ENCODE measurements around the gene ADCY4. TPM values are rescaled to one million over a fixed set of nuclear protein-coding genes. Genes with fewer than 3 reads are reported as not detected.

Gene ADCY4
- total and polyA plus RNA-seq, 2 of the 8 experiments (the other 6 are each of a cell fraction or from before 2014, with no cell fraction given) = 0.27 to 0.35 TPM

- no peak overlapping the region for H3K56ac ChIP-seq (replicated peaks; ENCODE audit: insufficient read length, low read depth, low read length)
- H3K18ac ChIP-seq (ENCODE audit: extremely low read depth, low read length) = no peak overlapping the region
- no peak overlapping the region for H2BK15ac ChIP-seq (ENCODE audit: low read length)
- H4K5ac ChIP-seq (ENCODE audit: insufficient read length, low read depth, low read length) = no peak overlapping the region
- no peaks in the 10 kb centered on the region for H3K4me1 ChIP-seq (replicated peaks in 1 of 4; ENCODE audit: control insufficient read depth in 3 of 4, insufficient read depth in 4 of 4, low read length in 3 of 4)
- no peak overlapping the region for H2BK5ac ChIP-seq (ENCODE audit: low read depth, low read length)
- TF ChIP-seq CTCF (IDR thresholded peaks at IDR 0.05; ENCODE audit: control extremely low read depth in 1 of 3, insufficient read depth in 1 of 3, low read depth in 1 of 3, low read length in 3 of 3) = no peak
- TF ChIP-seq JUN (IDR thresholded peaks at IDR 0.05; ENCODE audit: low read depth, low read length) = no peak
- no peak overlapping the region for H3K27ac ChIP-seq (ENCODE audit: low read depth, low read length)
- H2BK20ac ChIP-seq (ENCODE audit: low read length) = no peak overlapping the region
- H3K23me2 ChIP-seq (ENCODE audit: low read depth, low read length) = no peaks in the 10 kb centered on the region; the same call in 1 of the 2 replicates
- peaks cover 0 to 32% (median 11%) of the 10 kb centered on the region in 4 experiments; a peak in 5 of 7 replicates for H3K27me3 ChIP-seq (replicated peaks in 1 of 4; ENCODE audit: control insufficient read depth in 3 of 4, extremely low read depth in 1 of 4, insufficient read depth in 3 of 4, low read length in 3 of 4)
- ChIA-PET CTCF (ENCODE audit: partially characterized antibody) (interaction anchor here (1.2 to 27.8 kb wide), 4 partner anchors 11 to 102 kb away, joined by 3 to 664 read pairs (median 89); partner anchors contain the start of genes CBLN3, CIDEB, KHNYN and LTB4R), POLR2A (ENCODE audit: partially characterized antibody) (interaction anchor here (0.6 to 1.4 kb wide), 2 partner anchors 12 to 84 kb away, joined by 3 read pairs; partner anchors contain the start of gene TINF2)
- no peak overlapping the region for H3K4me3 ChIP-seq (ENCODE audit: extremely low read depth in 1 of 4, insufficient read depth in 2 of 4, low read depth in 3 of 4, low read length in 4 of 4)
- H2BK120ac ChIP-seq (replicated peaks; ENCODE audit: low read depth, low read length) = no peak overlapping the region
- no peak overlapping the region for H3K14ac ChIP-seq (ENCODE audit: insufficient read length)
- no peaks in the 10 kb centered on the region for H3K79me2 ChIP-seq (ENCODE audit: control insufficient read depth in 1 of 2, insufficient read depth in 2 of 2, low read length in 2 of 2)
- H2AFZ ChIP-seq (ENCODE audit: low read length) = no peak overlapping the region
- WGBS, 2 experiments (ENCODE audit: extremely low coverage in 1 of 2, insufficient coverage in 1 of 2, insufficient read length in 1 of 2, insufficient replicate concordance in 2 of 2, low coverage in 1 of 2, low lambda C conversion rate in 2 of 2, missing lambda C conversion rate in 1 of 2) = 87% methylated on average over 9 of the region's 9 CpGs; no CpG with 5 or more reads in 1 of the 2 experiments
- no peak overlapping the region for H3K23ac ChIP-seq (ENCODE audit: insufficient read length)
- H3K9ac ChIP-seq (replicated peaks in 1 of 4; ENCODE audit: extremely low read depth in 1 of 4, low read depth in 3 of 4, low read length in 3 of 4) = no peak overlapping the region
- H3K4ac ChIP-seq (replicated peaks; ENCODE audit: insufficient read length, low read depth, low read length) = no peak overlapping the region
- H2AK5ac ChIP-seq (ENCODE audit: low read depth, low read length) = no peak overlapping the region
- H2BK12ac ChIP-seq (ENCODE audit: low read depth, low read length) = no peak overlapping the region
- no peaks in the 10 kb centered on the region for H3K79me1 ChIP-seq (ENCODE audit: low read depth, low read length)
- H3K36me3 ChIP-seq (ENCODE audit: control insufficient read depth in 2 of 4, insufficient read depth in 4 of 4, low read length in 3 of 4) = no peaks in the 10 kb centered on the region
- no peaks in the 10 kb centered on the region for H4K20me1 ChIP-seq (replicated peaks in 1 of 2; ENCODE audit: control insufficient read depth in 1 of 2, insufficient read depth in 2 of 2, low read length in 2 of 2)
- no peaks in the 10 kb centered on the region for H3K9me3 ChIP-seq (ENCODE audit: insufficient read depth in 2 of 2, low read depth in 1 of 2, low read length in 1 of 2)
- FAIRE-seq (no peak), DNase-seq (ENCODE audit: low read depth in 1 of 2, low spot score in 2 of 2) (no peak)
- H4K8ac ChIP-seq (ENCODE audit: extremely low read depth, insufficient read depth, low read length) = no peak overlapping the region
- no peak overlapping the region for H3K4me2 ChIP-seq (ENCODE audit: insufficient read depth in 1 of 2, low read depth in 2 of 2, low read length in 2 of 2)
- H4K91ac ChIP-seq (replicated peaks; ENCODE audit: insufficient read length, low read length) = no peak overlapping the region
These were observed 8.9 kb downstream of the ADCY4 start for GRCh38 chr14:24325963-24326362.
